Cerebellar cortex (tissue), 1 donor: ENCODE results near the gene DHTKD1.
A peak's percentile ranks its signal among the peaks of the same experiment; 100 is the strongest.
"Not testable (repeated sequence)": the region's sequence is repeated elsewhere in the genome, so short reads cannot be mapped to it uniquely, and the experiment has no call there.

Experiments used
- DNase-seq: peaks from one replicate; pipeline ENCODE4 v3.0.0-alpha.2; 2015; ENCODE audit warnings: low spot score

The DHTKD1 gene

GRCh38 chr10:12062754-12063482 is 5.8 kb upstream of the DHTKD1 start:
- DNase-seq, result no peak

- DNase-seq, result no peak
Measured at GRCh38 chr10:12063483-12063818, 5.3 kb upstream of the DHTKD1 start.

GRCh38 chr10:12067336-12067735 is 1.4 kb upstream of the DHTKD1 start:
- DNase-seq, result no peak

- not testable (repeated sequence) for DNase-seq
Measured at GRCh38 chr10:12071441-12071840, 2.7 kb downstream of the DHTKD1 start.

- no peak for DNase-seq
Measured at GRCh38 chr10:12073526-12073925, 4.8 kb downstream of the DHTKD1 start.

- DNase-seq, result no peak
Measured at GRCh38 chr10:12077580-12078180, 8.9 kb downstream of the DHTKD1 start.

- no peak for DNase-seq
Measured at GRCh38 chr10:12081470-12081869, 12.7 kb downstream of the DHTKD1 start.

GRCh38 chr10:12081879-12082557 is 13.3 kb downstream of the DHTKD1 start:
- DNase-seq, result no peak

- no peak for DNase-seq
Measured at GRCh38 chr10:12088919-12089318, 20.2 kb downstream of the DHTKD1 start.

- DNase-seq, result no peak
Measured at GRCh38 chr10:12091421-12091820, 22.7 kb downstream of the DHTKD1 start.

- not testable (repeated sequence) for DNase-seq
Measured at GRCh38 chr10:12097361-12097760, 28.6 kb downstream of the DHTKD1 start.

GRCh38 chr10:12097791-12098190 is 29.0 kb downstream of the DHTKD1 start:
- DNase-seq, result no peak

GRCh38 chr10:12098966-12099365 is 30.2 kb downstream of the DHTKD1 start:
- DNase-seq, result no peak

- DNase-seq, result no peak
Measured at GRCh38 chr10:12103802-12104201, 35.0 kb downstream of the DHTKD1 start.

GRCh38 chr10:12107781-12108180 is 39.0 kb downstream of the DHTKD1 start:
- no peak for DNase-seq

- no peak for DNase-seq
Measured at GRCh38 chr10:12109286-12109685, 40.5 kb downstream of the DHTKD1 start.

GRCh38 chr10:12111528-12111927 is 42.8 kb downstream of the DHTKD1 start:
- DNase-seq, result no peak

GRCh38 chr10:12113627-12114026 is 44.9 kb downstream of the DHTKD1 start:
- no peak for DNase-seq

- DNase-seq, result no peak
Measured at GRCh38 chr10:12121673-12122072, 52.9 kb downstream of the DHTKD1 start.

GRCh38 chr10:12129222-12130111 is 60.7 kb downstream of the DHTKD1 start, which contains the start of gene SEC61A2:
SEC61A2 (plus strand) TSS chr10:12129677; CDS start chr10:12129788, 111 bp downstream.
- peak; percentile 86 for DNase-seq

GRCh38 chr10:12130237-12130872 is 61.6 kb downstream of the DHTKD1 start:
- peak; percentile 77 for DNase-seq

- no peak for DNase-seq
Measured at GRCh38 chr10:12135631-12136030, 66.9 kb downstream of the DHTKD1 start.
